GM21367 (cell line): ENCODE results near the gene SPG11.
"Not testable (repeated sequence)": the region's sequence is repeated elsewhere in the genome, so short reads cannot be mapped to it uniquely, and the experiment has no call there.

Experiments used
- ATAC-seq: cut with Tn5 transposase; IDR thresholded peaks from one replicate; pipeline ENCODE4 v1.9.1; 2021; ENCODE audit not compliant: unreplicated experiment

Gene SPG11

GRCh38 chr15:44682809-44683682 is 19.6 kb upstream of the SPG11 start:
- not testable (repeated sequence) for ATAC-seq

GRCh38 chr15:44682211-44682610 is 18.7 kb upstream of the SPG11 start:
- no peak for ATAC-seq

DNA sequence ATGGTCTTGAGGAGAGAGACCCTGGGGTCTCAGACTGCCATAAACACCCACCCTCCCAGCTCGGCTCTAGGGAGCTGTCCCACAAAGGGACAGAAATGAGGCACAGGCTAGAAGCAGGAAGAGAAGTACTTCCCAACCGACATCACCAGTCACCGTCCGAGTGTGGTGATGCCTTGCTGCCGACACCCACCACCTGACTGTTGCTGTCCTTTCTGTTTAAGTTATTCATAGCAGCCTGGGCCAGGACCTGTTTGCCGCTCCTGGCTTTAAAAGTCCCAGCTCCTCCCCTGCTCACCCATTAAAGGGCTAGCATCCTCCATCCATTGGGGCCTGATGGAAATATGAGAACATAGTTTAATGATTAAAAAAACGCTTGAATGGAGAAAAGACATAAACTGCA is 13.2 kb upstream of the SPG11 start:
- no peak for ATAC-seq

DNA sequence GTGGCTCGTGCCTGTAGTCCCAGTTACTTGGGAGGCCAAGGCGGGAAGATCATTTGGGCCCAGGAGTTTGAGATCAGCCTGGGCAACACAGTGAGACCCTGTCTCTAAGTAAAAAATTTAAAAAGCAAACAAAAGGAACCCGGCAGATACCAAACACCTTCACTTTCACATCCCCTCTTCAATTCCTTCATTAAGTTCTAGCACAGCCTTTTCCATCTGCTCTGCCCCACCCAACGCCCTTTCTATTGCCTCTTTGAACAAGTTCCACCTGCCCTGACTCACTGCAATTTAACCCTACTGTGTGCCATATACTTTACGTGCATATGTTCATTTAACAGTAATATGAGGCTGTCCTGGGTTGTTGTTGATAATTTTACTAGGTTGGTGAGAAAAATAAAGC is 12.4 kb upstream of the SPG11 start:
- no peak for ATAC-seq

DNA sequence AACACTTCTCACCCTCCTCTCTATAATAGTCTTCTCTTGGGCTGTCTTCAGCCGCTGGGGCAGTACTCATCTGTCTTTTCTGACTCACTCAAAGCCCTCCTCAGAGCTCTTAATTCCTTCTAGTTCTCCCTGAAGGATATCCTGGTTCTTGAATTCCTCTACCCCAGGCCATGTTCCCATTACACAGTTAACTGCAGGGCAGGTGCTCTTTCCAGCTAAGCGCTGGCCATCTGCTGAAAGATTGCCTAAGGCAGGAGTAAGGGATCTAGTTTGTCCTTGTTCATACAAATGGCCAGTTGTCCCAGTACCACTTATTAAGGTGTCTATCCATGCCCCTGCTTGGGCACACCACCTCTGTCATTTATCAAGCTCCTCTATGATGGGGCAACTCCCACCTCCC is 10.2 kb upstream of the SPG11 start:
- no peak for ATAC-seq

DNA sequence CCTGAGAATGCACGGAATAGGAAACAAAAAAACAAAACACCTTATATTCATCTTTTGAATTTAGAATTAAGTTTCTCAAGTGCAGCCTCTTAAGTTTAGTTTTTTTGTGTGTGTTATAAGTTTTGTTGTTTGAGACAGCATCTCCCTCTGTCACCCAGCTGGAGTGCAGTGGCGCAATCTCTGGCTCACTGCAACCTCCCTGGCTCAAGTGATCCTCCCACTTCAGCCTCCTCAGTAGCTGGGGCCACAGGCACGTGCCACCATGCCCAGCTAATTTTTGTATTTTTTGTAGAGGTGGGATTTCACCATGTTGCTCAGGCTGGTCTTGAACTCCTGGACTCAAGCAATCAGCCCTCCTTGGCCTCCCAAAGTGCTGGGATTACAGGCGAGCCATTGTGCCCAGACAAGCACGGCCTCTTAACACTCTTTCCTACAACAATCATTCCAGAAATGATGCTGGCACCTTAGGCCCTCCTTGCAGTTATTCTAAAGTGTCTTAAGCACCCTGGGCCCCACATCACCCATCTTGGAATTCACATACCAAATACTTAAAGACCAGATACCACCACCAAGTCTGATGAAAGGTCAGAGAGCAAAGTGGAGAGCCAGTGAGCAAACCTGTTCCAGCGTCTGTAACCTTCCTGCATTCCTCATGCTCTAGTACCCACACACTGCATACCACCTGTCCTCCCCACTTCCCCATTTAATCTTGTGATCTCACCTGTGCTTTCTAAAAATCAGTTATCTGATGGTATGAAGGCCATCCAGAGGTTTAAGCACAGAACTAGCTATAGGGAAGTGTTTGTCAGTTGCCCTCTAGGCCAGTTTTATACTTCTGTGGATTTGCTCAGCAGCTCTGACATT is 6.9 kb upstream of the SPG11 start:
- ATAC-seq: no peak

- ATAC-seq: no peak
Measured at GRCh38 chr15:44668921-44669320, 5.5 kb upstream of the SPG11 start.

DNA sequence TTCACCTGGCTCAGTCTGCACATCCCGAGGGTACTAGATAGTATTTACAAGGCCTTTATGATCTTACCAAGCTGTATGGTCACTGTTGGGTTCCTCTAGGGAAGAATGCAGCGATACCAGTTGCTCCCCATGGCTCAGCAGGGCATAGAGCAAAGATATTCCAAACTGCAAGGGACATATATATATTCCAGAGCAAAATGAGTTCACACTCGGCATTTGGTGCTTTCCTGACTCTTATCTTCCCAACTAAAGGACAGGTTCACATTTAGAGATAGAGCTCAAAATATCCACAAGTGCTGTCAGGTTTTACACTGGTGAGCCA is 3.5 kb upstream of the SPG11 start:
- ATAC-seq: no peak

- no peak for ATAC-seq
Measured at GRCh38 chr15:44666210-44667038, 3.0 kb upstream of the SPG11 start.

GRCh38 chr15:44662478-44663409 is 718 bp downstream of the SPG11 start:
- ATAC-seq: peak; percentile 34

DNA sequence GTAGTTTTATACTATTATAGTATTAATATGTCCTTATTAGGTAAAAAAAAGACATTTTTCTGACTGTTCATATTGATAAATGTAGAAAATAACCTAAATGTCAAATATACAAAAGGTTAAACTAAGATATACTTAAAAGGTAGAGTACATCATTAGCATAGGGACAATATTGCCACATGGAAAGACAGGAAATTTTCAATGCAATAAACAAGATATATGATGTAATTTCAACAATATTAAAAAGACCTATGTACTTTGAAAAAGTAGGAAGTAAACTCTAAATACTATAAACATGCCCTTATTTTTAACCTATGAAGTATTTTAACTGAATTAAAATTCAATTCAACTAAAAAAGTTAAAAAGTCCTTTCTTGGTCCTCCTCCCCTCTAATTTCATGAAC is 1.9 kb downstream of the SPG11 start:
- no peak for ATAC-seq

GRCh38 chr15:44659056-44659455 is 4.4 kb downstream of the SPG11 start:
- ATAC-seq: no peak

DNA sequence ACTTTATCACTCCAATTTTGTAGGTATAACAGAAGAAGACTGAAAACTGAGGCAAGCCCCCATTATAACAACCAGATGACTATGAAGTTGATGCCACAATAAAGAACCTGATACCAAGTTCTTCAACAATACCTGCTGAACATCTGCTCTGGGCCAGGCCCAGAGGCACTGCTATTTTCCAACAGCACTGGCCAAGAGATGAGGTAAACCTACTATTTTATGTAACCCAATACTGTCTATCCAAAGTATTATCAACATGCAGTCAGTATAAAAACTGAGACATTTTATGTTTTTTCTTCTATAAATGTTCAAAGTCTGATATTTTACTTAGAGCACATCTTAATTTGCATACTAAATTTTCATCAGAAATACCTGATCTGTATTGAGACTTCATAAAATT is 6.1 kb downstream of the SPG11 start:
- ATAC-seq: no peak

DNA sequence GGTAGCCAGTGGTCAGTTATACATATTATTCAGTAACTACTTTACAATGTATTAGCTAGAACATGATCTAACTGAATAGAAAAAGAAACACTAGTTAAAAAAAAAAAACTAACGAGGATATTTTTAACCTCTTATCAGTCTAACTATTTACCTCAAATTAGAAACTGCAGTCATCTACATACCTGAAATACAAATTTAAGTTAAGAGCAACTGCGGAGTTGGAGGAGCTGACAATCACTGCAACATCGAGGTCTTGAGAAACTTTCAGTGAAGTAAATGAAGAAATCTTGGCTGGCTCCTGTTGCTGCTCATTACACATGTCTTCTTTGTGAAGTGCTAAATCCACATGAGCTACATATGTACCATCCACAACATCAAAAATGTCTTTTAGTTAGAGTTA is 6.5 kb downstream of the SPG11 start:
- ATAC-seq: no peak

- ATAC-seq: no peak
Measured at GRCh38 chr15:44656298-44656697, 7.2 kb downstream of the SPG11 start.

DNA sequence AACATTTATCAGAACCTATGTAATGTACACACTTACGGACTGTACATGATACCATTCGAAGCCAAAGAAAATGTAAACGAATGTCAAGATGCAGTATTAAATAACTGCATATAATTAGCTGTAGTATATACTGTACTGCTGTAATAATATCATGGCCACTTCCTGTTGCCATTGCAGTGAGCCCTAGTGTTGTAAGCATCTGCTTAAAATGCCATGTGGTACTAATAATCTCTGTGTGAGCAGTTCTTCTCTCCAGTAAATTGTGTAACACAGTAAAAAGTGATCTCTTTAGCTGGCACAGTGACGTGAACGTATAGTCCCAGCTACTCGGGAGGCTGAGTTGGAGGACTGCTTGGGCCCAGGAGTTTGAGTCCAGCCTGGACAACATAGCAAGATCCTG is 8.6 kb downstream of the SPG11 start:
- no peak for ATAC-seq

GRCh38 chr15:44647637-44648036 is 15.8 kb downstream of the SPG11 start:
- no peak for ATAC-seq

GRCh38 chr15:44647036-44647435 is 16.4 kb downstream of the SPG11 start:
- ATAC-seq: no peak

- ATAC-seq: no peak
Measured at GRCh38 chr15:44646460-44646859, 17.0 kb downstream of the SPG11 start.

DNA sequence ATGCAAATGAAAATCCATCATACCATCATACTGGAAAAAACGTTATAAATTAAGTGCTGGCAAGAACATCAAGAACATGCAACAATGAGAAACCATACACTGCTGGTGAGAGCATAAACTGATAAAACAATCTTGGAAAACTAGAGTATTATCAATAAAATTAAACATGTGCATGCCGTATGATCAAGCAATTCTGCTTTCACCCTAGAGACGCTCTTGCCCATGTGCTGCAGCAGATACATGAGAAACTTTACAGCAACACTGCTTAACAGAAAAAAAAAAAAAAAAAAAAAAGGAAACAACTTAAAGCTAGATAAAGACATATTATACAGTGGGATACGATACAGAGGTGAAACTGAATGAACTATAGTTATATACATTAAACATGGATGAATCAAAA is 21.8 kb downstream of the SPG11 start:
- no peak for ATAC-seq
